ENCODE results near the gene RNF144A. TPM values are rescaled to one million over a fixed set of nuclear protein-coding genes. Genes with fewer than 3 reads are reported as not detected.

Gene RNF144A
- total RNA-seq, 1 donor from 2014 or later: 0.35 TPM

- no peak for DNase-seq (ENCODE audit: low read depth)
Observed at GRCh38 chr2:6908291-6908690, 8.9 kb upstream of the RNF144A start.

GRCh38 chr2:6909431-6910385 lies 7.5 kb upstream of the RNF144A start:
- no peak for DNase-seq (ENCODE audit: low read depth)

GRCh38 chr2:6911721-6912120 lies 5.5 kb upstream of the RNF144A start:
- no peak for DNase-seq (ENCODE audit: low read depth)

- DNase-seq (ENCODE audit: low read depth): no peak
Observed at GRCh38 chr2:6913415-6914157, 3.6 kb upstream of the RNF144A start.

GRCh38 chr2:6914828-6915227 lies 2.4 kb upstream of the RNF144A start:
- DNase-seq (ENCODE audit: low read depth): no peak

DNA sequence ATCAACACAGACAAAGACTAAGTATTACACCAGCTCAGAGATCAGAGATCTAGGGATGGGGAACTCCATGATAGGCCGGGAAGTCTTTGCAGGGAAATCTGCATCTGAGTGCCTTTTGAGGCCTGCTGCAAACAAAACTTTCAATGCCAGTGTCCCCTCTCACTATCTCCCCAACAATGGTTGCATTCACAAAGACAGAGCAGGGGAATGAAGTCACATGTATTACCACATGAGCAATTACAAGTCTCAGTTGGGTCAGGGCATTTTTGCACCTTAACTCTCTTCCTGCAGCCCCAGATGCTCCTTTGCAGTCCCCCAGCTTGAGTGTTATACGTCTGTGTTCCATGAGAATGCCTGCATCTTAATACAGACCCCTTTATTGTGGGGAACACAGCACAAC lies 1.8 kb upstream of the RNF144A start:
- no peak for DNase-seq (ENCODE audit: low read depth)

DNA sequence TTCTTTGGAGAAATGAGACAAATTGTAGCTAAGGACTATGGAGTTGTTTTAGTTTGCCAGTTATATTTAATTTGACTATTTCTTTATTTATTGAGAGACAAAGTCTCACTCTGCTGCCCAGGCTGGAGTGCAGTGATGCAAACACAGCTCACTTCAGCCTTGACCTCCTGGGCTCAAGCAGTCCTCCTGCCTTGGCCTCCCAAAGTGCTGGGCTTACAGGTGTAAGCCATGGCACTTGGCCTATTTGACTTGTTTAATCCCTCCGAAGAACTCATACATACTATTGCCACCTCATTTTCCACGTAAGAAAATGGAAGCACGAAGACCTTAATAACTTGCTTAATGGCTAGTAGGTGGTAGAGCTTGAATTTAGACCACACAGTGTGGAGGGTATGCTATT lies 988 bp upstream of the RNF144A start:
- DNase-seq (ENCODE audit: low read depth): no peak

- no peak for DNase-seq (ENCODE audit: low read depth)
Observed at GRCh38 chr2:6916736-6917070, 509 bp upstream of the RNF144A start.

- no peak for DNase-seq (ENCODE audit: low read depth)
Observed at GRCh38 chr2:6917761-6918421, 679 bp downstream of the RNF144A start.

- DNase-seq (ENCODE audit: low read depth): no peak
Observed at GRCh38 chr2:6919901-6920742, 2.9 kb downstream of the RNF144A start.

- no peak for DNase-seq (ENCODE audit: low read depth)
Observed at GRCh38 chr2:6920743-6921064, 3.5 kb downstream of the RNF144A start.

- DNase-seq (ENCODE audit: low read depth): no peak
Observed at GRCh38 chr2:6921321-6921922, 4.2 kb downstream of the RNF144A start.

GRCh38 chr2:6922201-6922656 lies 5.0 kb downstream of the RNF144A start:
- no peak for DNase-seq (ENCODE audit: low read depth)

- DNase-seq (ENCODE audit: low read depth): no peak
Observed at GRCh38 chr2:6923319-6923718, 6.1 kb downstream of the RNF144A start.

- DNase-seq (ENCODE audit: low read depth): no peak
Observed at GRCh38 chr2:6924101-6924923, 7.1 kb downstream of the RNF144A start.

DNA sequence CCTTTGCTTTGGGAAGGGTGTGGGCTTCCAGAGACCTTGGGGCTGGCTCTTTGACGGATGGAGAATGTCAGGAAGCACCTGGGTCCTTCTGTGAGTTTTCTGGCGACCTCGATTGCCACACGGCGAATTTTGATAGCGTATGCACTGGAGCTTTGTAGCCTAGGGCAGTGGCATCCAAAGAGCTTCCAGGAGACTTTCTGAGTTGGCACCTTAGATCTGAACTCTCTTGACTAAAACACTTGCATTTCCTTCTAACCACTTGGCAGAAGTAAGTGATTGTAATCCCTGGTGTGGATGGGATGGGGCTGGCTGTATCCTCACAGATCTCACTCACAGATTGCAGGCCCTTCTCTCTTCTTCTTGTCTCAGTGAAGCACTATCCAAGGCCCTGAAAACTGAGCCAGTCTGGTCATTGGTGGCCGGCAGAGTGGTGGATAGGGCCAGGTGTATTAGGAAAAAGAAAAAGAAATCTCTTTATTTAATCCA lies 7.8 kb downstream of the RNF144A start:
- no peak for DNase-seq (ENCODE audit: low read depth)

GRCh38 chr2:6926071-6926732 lies 9.0 kb downstream of the RNF144A start:
- no peak for DNase-seq (ENCODE audit: low read depth)

- DNase-seq (ENCODE audit: low read depth): no peak
Observed at GRCh38 chr2:6927186-6927585, 10.0 kb downstream of the RNF144A start.

GRCh38 chr2:6927753-6928152 lies 10.5 kb downstream of the RNF144A start:
- no peak for DNase-seq (ENCODE audit: low read depth)
